Measurements from ENCODE around the gene ADGRG7. TPM values are rescaled to one million over a fixed set of nuclear protein-coding genes. Genes with fewer than 3 reads are reported as not detected.

Gene ADGRG7, protein sequence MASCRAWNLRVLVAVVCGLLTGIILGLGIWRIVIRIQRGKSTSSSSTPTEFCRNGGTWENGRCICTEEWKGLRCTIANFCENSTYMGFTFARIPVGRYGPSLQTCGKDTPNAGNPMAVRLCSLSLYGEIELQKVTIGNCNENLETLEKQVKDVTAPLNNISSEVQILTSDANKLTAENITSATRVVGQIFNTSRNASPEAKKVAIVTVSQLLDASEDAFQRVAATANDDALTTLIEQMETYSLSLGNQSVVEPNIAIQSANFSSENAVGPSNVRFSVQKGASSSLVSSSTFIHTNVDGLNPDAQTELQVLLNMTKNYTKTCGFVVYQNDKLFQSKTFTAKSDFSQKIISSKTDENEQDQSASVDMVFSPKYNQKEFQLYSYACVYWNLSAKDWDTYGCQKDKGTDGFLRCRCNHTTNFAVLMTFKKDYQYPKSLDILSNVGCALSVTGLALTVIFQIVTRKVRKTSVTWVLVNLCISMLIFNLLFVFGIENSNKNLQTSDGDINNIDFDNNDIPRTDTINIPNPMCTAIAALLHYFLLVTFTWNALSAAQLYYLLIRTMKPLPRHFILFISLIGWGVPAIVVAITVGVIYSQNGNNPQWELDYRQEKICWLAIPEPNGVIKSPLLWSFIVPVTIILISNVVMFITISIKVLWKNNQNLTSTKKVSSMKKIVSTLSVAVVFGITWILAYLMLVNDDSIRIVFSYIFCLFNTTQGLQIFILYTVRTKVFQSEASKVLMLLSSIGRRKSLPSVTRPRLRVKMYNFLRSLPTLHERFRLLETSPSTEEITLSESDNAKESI
- total RNA-seq = not detected in 2 replicates

GRCh38 chr3:100609305-100609704 is at the start of gene ADGRG7:
Gene ADGRG7 (plus strand): TSS chr3:100609601. CDS start chr3:100609857, 256 bp downstream.

GRCh38 chr3:100708989-100709841 is 99.8 kb downstream of the ADGRG7 start, which contains the start of gene TFG:
Gene TFG (plus strand): TSS chr3:100709494. CDS start chr3:100713686, 4,192 bp downstream.

Other genes starting within 250 kb of the ADGRG7 start
- gene TOMM70, start 208.5 kb upstream of the ADGRG7 start, total RNA-seq = 26.8 and 37.1 TPM in 2 replicates
- gene LNP1, start 208.1 kb upstream of the ADGRG7 start, total RNA-seq = 2.6 and 3.1 TPM in 2 replicates
- gene TMEM45A, start 117.0 kb upstream of the ADGRG7 start, total RNA-seq = 74.3 and 93.9 TPM in 2 replicates
- gene TFG, start 99.9 kb downstream of the ADGRG7 start, total RNA-seq = 121 and 136 TPM in 2 replicates